Pulmonary artery endothelial cell (primary cell): ENCODE measurements around the gene DENND2D. TPM values are rescaled to one million over a fixed set of nuclear protein-coding genes. Genes with fewer than 3 reads are reported as not detected.

Source experiments
- DNase-seq: peaks from one replicate; pipeline ENCODE4 v3.0.0-alpha.2; 2011; ENCODE audit warnings: low read depth, low spot score
- total RNA-seq: library from RNA; depleted of rRNA; stranded (reverse); fragments of >200 nt; gene quantifications from 2 replicates; pipeline ENCODE4 v1.2.3, GENCODE V29; 2014

DENND2D gene
- total RNA-seq, 1 donor from 2014 or later: 0.86 TPM

DNA sequence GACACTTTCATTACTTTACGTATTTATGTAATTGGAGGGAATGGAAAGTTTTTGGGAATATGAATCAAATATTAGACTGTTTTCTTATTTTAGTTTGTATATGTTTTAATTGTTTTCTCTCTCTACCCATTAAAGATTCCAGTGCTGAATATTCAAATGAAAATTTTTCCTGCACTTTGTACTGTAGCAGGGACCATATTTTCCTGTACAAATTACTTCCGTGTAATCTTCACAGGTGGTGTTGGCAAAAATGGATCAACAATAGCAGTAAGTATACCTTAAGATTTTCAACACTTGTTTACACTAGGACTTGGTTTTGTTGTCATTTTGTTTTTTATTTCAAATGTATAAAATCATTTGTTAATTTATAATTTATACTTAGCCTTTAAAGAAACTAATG lies 18.4 kb downstream of the DENND2D start:
- no peak for DNase-seq

DNA sequence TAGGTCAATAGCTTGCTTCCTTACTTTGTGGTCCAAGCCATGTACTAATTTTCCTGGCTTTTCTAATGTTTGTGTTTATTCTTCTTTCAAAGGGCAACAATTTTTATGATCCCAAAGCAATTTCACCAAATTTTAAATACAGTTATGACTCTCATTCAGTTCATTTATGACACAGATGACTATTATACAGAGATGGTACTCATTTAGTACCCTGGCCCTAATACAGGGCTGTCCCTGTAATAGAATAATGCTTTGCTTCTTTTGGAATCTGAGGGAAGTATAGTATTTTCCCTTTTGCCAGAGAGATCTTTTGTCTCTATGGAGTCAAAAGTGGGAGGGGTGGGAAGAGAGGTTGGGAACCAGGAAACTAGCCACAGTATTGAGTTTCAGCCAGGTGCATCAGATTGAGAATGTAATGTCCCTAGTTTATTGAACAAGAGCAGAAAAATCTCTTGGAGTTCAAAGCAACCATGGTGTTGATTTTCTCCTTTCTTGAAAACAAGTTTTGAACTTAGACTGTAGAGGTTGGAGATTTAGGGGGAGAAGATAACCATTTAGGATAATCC lies 20.4 kb downstream of the DENND2D start:
- no peak for DNase-seq

DNA sequence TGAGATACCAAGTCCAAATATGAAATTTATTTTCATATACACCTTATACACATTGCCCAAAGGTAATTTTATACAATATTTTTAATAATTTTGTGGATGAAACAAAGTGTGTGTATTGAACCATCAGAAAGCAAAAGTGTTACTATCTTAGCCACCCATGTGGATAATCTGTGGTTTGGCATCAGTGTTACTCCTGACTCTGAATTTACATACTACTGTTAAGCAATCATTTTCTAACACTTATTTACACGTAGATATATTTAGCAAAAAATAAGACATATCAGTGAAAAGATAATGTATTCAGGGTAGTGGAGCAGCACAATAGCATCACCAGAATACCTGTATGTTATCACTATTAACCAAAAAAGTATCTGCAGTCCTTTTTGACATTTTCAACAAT lies 23.8 kb downstream of the DENND2D start:
- no peak for DNase-seq

DNA sequence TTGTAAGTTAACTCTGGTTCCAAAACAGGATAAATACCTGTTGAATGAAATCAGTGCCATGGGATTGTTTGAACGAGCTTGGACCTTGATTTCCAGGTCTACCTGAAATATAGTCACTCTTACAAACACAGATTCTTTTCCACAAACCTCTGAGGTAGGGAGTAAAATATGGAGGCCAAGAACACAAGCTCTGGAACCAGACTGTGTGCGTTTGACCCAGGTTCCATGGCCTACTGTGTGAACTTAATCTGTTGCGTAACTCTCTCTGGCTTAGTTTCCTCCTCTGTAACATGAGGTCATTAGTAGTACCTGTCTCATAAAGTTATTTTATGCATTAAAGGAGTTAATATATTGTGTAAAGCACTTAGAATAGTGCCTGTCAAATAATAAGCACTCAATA lies 25.1 kb downstream of the DENND2D start:
- no peak for DNase-seq

DNA sequence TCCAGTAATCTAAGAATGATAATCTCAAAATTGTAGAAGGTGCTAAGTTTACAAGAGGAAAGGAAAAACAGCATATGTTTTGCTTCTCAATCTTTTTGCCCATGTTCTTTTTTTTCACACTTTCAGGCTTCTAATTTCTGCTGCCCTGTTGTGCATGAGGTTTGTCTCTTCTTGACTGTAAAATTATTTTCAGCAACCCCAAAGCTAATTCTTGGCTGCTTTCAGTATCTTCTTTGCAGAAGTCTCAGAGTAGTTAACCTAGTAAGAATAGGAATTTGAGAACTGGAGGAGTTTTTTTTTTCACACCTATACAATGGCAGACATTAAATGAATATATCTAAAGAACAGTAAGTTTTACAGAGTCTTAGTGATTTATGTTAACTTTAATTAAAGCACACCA lies 26.4 kb downstream of the DENND2D start:
- no peak for DNase-seq

DNA sequence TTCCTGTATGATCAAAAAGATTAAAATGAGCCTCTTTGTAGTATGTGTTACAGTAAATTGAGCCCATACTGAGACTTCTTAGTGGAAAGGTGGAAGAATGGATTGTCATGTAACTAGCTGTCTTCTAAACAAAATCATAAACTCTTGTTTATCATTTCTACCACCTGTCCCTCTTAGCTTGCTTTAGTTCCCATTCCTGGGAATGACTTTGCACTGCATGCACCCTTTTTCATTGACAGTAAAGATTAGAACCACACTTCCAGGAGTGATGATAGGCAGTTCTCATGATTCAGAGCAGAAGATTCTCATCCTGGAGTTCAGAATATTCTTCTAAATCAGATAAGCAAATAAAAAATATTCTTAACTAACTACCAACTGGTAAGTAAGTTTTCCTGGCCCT lies 28.0 kb downstream of the DENND2D start:
- no peak for DNase-seq

DNA sequence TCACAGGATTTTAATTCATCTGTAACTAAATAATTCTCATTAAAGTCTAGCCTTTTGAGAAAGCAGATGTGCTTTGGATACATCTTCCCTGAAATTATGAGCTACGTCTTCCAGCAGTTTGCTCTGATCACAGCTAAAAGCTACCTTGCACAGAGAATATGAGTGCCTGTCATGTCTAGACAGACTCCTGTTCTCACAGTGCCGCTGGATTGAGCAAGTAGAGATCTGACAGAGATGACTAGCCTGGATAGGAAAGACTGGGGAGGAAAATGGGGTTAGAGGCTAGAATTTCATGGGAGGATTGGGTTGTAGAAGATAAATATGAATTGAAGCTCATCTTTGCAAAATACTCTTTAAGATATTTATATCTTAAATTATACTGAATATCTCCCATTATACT lies 36.3 kb downstream of the DENND2D start:
- no peak for DNase-seq

DNA sequence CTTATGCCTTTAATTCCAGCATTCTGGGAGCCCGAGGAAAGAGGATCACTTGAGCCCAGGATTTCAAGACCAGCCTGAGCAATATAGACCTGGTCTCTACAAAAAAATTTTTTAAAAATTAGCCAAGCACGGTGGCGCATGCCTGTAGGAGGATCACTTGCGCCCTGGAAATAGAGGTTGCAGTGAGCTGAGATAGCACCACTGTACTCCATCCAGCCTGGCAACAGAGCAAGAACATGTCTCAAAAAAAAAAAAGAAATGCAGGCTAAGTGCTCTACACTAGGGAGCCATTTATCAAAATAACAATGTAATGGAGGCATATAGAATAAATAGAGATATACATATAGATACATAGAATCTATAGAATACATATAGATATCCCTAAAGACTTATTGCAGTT lies 37.1 kb downstream of the DENND2D start:
- DNase-seq: no peak

DNA sequence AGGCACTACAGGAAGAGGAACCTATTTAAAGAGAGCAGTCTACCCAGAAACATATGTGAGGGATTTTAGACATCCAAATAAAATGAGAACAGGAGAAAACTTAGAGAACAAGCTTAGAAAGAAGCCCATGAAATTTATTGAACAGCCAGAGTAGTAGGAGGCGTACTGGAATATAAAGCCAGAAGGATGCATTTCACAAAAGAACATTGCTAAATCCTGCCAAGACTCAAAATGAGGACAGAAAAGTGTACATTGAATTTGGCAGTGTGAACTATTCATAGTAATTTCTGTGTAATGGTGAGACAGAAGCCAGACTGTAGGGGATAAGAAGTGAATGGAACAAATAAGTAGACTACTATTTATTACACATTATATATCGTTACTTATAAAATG lies 38.0 kb downstream of the DENND2D start:
- no peak for DNase-seq

DNA sequence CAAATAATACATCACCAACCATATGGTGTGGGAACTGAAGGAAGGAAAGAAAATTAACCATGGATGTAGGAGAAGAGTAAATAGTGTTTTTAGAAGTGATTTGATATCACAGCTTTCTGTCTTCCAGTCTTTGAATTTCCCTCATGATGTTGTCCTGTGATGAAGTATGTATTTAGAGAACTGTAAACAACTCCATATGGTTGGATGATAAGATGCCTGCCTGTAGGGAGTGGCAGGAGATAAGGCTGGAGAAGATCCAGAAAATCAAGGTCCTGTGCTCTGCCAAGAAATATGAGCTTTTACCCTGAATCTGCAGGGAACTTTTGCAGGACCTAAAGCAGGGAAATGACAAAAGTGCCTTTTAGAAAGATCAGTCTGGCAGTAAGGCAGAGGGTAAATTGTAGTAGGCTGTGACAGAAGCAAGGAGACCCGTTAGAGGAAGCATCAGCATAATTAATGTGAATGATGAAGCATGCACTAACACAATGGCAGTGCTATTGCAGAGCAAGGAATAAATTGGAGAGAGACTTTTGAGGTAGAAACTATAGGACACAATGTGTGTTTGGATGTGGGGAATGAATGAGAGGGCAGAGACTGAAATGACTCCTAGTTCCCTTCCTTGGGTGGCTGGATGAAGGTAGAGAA lies 38.5 kb downstream of the DENND2D start:
- DNase-seq: no peak

DNA sequence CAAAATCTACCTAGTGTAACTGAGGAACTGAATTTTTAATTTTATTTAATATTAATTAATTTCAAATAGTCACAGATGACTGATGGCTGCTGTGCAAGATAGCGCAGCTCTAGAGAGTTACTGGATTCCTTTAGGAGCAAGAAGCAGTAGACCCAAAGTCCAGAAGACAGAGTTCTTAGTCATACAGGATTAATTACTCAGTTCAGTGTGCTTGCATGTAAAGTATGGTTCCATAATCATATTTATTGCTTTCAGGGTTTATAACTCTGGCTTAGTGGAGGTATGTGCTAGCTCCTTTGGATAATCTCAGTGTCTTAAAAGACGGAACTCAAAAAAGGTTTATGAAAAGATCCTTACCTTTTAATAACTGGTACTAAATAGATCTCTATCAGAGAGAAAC lies 43.0 kb downstream of the DENND2D start:
- DNase-seq: no peak

DNA sequence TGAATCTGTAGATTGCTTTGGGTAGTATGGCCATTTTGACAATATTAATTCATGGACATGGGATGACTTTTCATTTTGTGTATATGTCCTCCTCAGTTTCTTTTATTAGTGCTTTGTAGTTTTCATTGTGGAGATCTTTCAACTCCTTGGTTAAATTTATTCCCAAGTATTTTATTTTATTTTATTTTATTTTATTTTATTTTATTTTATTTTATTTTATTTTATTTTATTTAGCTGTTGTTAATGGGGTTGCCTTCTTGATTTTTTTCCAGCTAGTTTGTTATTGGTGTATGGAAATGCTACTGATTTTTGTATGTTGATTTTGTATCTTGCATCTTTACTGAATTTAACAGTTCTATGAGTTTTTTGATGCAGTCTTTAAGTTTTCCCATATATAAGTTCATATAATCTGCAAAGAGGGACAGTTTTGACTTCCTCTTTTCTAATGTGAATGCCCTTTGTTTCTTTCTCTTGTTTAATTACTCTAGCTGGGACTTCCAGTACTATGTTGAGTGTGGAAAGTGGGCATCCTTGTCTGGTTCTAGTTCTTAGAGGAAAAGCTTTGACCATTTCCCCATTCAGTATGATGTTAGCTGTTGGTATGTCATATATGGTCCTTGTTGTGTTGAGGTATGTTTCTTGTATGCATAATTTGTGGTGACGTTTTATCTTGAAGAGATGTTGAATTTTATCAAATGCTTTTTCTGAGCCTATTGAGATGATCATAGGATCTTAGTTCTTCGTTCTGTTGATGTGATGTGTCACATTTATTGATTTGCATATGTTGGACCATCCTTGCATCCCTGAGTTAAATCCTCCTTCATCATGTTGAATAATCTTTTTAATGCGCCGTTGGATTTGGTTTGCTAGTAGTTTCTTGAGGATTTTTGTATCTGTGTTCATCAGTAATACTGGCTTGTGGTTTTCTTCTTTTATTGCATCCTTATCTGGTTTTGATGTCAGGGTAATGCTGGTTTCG lies 46.1 kb downstream of the DENND2D start:
- no peak for DNase-seq

DNA sequence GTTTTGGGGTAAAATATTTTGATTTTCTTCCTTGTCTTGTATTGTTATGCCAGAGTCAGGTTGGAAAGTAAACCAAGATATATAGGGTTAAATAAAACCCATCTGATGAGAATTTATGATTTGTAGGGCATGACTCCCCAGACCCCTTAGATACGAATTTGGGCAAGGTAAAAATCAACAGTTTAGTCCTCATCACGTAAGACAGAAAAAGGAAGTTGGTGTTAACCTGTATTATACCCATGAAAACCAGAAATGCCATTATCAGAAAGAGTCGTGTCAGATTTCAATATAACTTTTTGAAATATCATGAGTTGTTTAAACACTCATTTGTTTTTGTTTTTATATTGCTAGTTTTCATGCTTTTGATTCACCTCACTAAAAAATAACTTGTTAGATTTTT lies 48.6 kb downstream of the DENND2D start:
- no peak for DNase-seq

DNA sequence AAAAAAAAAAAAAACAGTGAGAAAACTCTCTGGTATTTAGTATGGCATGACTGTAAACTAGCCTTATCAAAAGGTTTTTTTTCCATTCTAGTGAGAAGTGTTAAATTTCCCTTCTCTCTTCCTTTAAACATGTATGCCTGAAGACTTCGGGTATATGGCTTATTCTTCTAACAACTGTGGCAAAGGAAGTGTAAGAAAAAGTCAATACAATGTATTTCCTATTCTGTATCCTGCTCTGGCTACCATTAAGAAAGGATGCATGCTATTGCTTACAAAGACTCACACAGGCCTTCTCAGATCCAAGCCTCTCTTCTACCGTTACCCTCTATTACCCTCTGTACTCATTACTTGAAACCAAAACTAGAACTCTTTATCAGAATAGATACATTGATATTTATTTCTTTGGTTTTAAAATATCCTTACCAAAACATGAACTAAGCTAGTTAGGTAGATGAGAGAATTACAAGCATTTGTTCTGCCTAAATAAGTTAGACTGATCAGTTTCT lies 52.0 kb downstream of the DENND2D start:
- peak; percentile 8 for DNase-seq

DNA sequence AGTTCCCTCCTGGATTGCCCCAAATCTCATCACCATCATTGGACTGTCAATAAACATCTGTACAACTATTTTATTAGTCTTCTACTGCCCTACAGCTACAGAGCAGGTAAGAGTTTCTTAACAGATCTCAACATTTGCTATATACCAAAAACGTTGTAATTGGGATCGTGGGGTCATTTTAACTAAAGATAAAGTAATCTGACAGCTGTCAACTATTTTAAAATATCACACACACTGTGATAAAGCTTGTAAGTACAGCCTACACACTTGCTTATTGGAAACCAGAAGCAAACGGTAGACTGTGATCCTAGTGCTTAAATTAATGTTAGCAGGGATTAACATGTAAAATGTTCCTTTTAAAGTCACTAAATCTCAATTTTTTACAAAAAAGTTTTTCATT lies 52.5 kb downstream of the DENND2D start:
- DNase-seq: no peak

DNA sequence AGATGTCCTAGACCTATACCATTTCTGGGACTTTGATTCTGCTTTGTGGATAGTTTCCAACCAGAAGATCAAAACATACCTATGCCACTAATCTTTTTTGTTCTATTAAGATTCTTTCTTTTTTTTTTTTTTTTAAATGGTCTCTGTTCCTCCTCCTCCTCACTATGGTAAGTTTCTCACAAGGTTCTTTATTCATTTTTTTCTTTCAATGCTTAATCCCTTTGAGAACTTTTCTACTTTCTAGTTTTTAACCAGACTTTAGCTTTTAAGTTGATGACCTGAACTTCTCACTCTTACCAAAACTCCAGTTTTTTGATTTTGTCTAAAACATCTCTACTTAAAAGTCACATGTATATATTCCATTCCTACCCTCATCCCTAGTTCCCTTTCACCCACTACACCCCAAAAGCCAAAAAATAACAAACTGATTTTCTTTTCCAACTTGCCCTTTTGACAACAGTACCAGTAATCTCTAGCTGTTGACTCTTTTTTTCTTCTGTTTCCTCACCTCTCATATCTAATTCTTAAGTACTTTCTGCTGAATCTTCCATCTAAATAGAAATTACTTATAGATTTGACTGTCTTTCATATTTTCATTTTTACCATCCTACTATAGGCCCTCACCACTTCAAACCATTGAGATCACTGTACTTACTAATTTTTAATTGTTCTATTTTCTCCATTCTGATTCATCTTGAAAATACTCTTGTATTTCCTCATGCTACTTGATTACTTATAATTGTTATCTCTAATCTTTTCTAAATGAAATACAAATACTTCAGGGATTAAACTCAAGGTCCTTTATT lies 54.3 kb downstream of the DENND2D start:
- DNase-seq: no peak

DNA sequence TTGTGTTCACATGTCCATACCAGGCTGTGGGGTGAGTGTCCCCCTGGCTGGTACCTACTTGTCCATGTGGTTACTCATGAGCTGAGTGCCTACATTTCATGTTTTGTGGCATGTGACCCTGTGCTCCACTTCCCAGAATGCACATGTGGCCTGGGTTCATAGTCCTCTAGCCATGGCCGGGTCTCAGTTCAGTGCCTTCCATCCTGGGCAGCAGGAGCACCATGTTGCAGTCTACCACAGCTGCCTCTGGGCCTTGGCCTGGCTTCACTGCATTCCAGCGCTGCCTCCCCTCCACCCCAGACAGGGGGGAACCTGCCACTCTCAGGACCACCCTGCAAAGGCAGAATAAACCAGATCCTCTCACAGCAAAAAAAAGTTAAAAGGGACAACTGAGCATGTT lies 54.9 kb downstream of the DENND2D start:
- no peak for DNase-seq

DNA sequence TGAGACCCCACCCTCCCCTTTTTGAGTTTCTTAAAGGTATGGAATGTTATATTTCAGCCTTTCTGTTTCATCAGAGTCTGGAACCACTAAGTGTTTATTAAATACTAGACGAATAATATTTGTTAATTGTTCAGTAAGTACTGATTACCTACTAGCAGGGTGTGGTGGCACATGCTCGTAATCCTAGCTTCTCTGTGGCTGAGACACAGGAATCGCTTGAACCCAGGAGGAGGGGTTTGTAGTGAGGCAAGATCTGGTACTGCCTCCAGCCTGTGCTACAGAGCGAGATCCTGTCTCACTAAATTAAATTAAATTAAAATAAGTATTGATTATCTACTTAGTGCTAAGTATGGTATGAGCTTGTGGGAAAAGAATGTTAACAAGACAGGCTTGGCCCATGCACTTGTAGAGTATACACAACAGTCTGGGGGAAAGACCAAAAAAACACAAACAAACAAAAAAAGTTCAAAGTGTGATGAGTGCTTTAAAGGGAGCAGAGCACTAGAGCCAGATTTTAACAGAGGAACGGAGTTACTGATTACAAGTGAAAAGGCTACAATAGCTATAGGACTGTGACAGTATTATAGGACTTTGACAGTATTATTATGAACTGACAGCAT lies 58.0 kb downstream of the DENND2D start:
- no peak for DNase-seq

DNA sequence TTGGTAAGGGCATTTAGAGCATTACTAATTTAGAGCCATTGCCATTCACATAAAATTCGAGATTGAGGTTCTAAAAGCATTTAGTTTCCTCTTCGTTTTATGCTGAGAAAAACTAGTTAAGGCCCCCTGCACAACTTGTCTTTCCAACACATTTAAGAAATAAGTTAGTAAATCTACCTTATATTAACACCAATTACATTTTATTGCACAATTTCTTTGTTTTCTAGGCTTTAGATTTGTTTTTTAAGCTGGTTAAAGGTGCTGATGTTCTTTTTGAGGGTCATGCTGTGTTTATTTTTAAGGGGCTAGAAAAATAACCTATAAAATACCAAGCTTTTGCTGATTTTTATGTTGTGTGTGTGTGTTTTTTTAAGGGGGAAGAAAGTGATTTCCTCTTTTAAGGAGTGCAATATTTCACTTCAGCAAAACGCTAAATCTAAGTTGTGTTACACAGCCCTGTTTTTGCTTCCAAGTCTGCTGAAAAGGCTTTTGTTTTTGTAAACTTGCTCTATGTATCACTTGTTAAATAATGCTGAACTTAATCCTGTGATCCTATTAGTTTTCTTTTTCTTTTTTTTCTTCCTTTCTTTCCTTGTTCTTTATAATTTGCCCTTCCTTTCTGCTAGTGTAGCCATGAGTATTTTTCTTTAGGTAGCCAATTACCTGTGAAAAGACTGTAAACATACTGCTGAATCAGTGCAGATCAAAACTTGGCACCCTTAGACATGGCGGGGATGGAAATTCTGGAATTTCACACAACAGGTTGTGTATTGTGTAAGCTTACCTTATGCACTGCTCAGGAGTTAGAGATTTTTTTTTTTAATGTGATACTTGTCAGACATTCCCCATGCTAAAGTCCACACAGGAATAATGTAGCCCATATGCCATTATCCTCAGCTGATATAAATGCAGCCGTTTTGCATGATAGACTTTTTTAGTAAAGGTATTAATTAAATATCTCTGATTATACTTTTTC lies 58.9 kb downstream of the DENND2D start:
- no peak for DNase-seq

DNA sequence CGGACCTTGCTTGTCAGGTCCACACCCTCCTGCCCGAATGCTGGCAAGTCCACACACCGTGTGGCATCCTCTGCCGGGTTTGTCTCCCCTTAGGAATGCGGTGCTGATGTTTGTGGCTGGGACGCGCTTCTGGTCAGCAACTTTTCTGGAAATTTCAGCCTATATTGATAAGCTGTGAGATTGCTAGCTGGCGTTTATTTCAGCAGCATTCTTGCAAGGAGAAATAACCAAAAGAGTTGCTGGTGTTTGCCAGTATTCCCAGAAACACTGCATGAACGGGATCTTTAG lies 59.8 kb downstream of the DENND2D start:
- DNase-seq: peak; percentile 15
